Neuronal stem cell (in vitro differentiated cells): ENCODE data around the gene PODN.

Experiments
- DNase-seq: peaks from one replicate; pipeline ENCODE4 v3.0.0-alpha.2; 2013; ENCODE audit warnings: low spot score
- H2AFZ ChIP-seq: one replicate; pipeline ENCODE4 v1.6.1; 2013; ENCODE audit warnings: mild to moderate bottlenecking, low read length, inconsistent platforms
- H2AK5ac ChIP-seq: 2 replicates; pipeline ENCODE4 v1.6.1; 2013; ENCODE audit warnings: low read depth, mild to moderate bottlenecking, inconsistent platforms, low read length, moderate library complexity, mixed read lengths
- H2BK120ac ChIP-seq: 2 replicates; pipeline ENCODE4 v1.6.1; 2013; ENCODE audit warnings: low read depth, mild to moderate bottlenecking, inconsistent platforms, low read length, moderate library complexity, mixed read lengths
- H2BK12ac ChIP-seq: one replicate; pipeline ENCODE4 v1.6.1; 2013; ENCODE audit warnings: low read length, inconsistent platforms
- H2BK15ac ChIP-seq: 2 replicates; pipeline ENCODE4 v1.6.1; 2013; ENCODE audit warnings: mild to moderate bottlenecking, low read length, inconsistent platforms, mixed read lengths
- H2BK5ac ChIP-seq: one replicate; pipeline ENCODE4 v1.6.1; 2013; ENCODE audit warnings: inconsistent platforms, mild to moderate bottlenecking, low read length, moderate library complexity
- H3K14ac ChIP-seq: one replicate; pipeline ENCODE4 v1.6.1; 2013; ENCODE audit warnings: low read length, inconsistent platforms
- H3K18ac ChIP-seq: 2 replicates; pipeline ENCODE4 v1.6.1; 2013; ENCODE audit warnings: low read length, inconsistent platforms
- H3K23ac ChIP-seq: 2 replicates; pipeline ENCODE4 v1.6.1; 2013; ENCODE audit warnings: low read depth, mild to moderate bottlenecking, mixed read lengths, low read length, inconsistent platforms; ENCODE audit not compliant: poor library complexity
- H3K27ac ChIP-seq: replicated peaks from 3 replicates; pipeline ENCODE4 v1.5.1; 2013; ENCODE audit warnings: low read length, inconsistent platforms
- H3K27me3 ChIP-seq, 3 experiments: 2 replicates each; pipeline ENCODE4 v1.6.1; 2013; ENCODE audit warnings: low read length in 3 of 3, mild to moderate bottlenecking in 2 of 3, inconsistent platforms in 1 of 3, low read depth in 1 of 3, mixed read lengths in 1 of 3, moderate library complexity in 1 of 3; ENCODE audit not compliant: control insufficient read depth in 3 of 3, insufficient read depth in 3 of 3
- H3K36me3 ChIP-seq, 2 donors: replicated peaks in 1 of 2; 2 replicates each; pipeline ENCODE4 v1.6.1; 2013; ENCODE audit warnings: low read length in 2 of 2; ENCODE audit not compliant: control insufficient read depth in 2 of 2, insufficient read depth in 2 of 2
- H3K4ac ChIP-seq: 2 replicates; pipeline ENCODE4 v1.6.1; 2013; ENCODE audit warnings: inconsistent platforms, mild to moderate bottlenecking, low read length, moderate library complexity
- H3K4me1 ChIP-seq, 2 donors: 1 replicate in 1 of 2; 2 replicates in 1 of 2; pipeline ENCODE4 v1.6.1; 2013; ENCODE audit warnings: low read length in 2 of 2, low read depth in 1 of 2; ENCODE audit not compliant: control insufficient read depth in 2 of 2, insufficient read depth in 1 of 2
- H3K4me2 ChIP-seq: one replicate; pipeline ENCODE4 v1.6.1; 2013; ENCODE audit warnings: mild to moderate bottlenecking, low read length, inconsistent platforms; ENCODE audit not compliant: insufficient read depth, poor library complexity, severe bottlenecking
- H3K4me3 ChIP-seq, 2 donors: 2 replicates each; pipeline ENCODE4 v1.5.1; 2013; ENCODE audit warnings: low read length in 2 of 2, mild to moderate bottlenecking in 2 of 2, inconsistent platforms in 1 of 2, moderate library complexity in 1 of 2
- H3K79me1 ChIP-seq: one replicate; pipeline ENCODE4 v1.6.1; 2013; ENCODE audit warnings: low read depth, mild to moderate bottlenecking, inconsistent platforms, low read length, moderate library complexity
- H3K9ac ChIP-seq: one replicate; pipeline ENCODE4 v1.6.1; 2013; ENCODE audit warnings: mild to moderate bottlenecking, low read depth, low read length, inconsistent platforms; ENCODE audit not compliant: poor library complexity
- H3K9me3 ChIP-seq, 2 donors: replicated peaks in 1 of 2; 2 replicates each; pipeline versions ENCODE3 to v1.6.1; 2013; ENCODE audit warnings: low read length in 2 of 2, mild to moderate bottlenecking in 2 of 2, inconsistent platforms in 1 of 2, low read depth in 1 of 2, mixed read lengths in 1 of 2, moderate library complexity in 1 of 2; ENCODE audit not compliant: control insufficient read depth in 2 of 2, insufficient read depth in 1 of 2
- H4K8ac ChIP-seq: one replicate; pipeline ENCODE4 v1.6.1; 2013; ENCODE audit warnings: low read depth, mild to moderate bottlenecking, inconsistent platforms, low read length, moderate library complexity
- H4K91ac ChIP-seq: one replicate; pipeline ENCODE4 v1.6.1; 2013; ENCODE audit warnings: low read length, low read depth, mild to moderate bottlenecking, inconsistent platforms; ENCODE audit not compliant: poor library complexity
- WGBS, 2 donors: extraction: QIAGEN DNeasy Blood & Tissue Kit; methylation state at CpG; one replicate each; pipeline ENCODE4 v1.1.7; 2013; ENCODE audit warnings: missing lambda C conversion rate in 2 of 2, mixed read lengths in 1 of 2; ENCODE audit not compliant: insufficient read length in 2 of 2, insufficient replicate concordance in 1 of 2; ENCODE audit errors: extremely low coverage in 2 of 2; 5-methylcytosine and 5-hydroxymethylcytosine counted together

PODN gene

DNA sequence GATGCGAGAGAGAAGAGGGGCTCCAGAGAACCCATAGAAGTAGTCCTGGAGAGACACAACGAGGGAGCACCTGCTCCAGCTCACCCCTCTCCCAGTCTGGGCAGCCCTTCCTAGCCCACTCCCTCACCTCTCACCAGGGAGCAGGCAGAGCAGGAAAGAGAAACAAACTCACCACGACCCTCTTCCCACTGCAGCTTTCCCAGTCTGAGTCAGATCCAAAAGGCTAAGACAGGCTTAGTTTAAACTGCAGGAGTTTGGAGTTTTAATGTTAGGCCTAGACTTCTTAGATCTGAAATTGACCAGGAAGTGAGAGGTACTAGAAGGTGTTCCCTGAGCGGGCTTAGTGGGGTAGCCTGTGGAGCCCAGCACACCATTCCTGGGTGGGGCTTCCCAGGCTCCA is 50.8 kb downstream of the PODN start:
- WGBS, 2 donors = no CpG with 5 or more reads among the region's 4 CpGs

DNA sequence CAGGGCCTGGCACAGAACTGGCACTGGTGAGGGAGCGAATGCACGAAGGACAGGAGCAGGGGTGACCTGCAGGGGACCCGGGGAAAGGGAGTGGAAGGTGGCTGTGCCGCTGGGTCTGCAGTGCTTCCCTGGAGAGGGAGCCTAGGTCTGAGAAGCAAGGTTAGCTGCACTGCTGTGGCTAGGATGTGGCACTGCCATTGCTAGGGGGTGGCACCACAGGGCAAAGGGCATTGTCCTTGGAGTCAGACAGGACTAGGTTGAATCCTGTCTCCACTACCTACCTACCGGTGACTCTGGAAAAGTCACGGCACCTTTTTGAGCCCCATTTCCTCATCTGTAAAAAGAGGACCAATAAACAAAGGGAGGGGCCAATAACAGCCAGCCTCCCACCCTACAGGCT is 52.1 kb downstream of the PODN start:
- Histone ChIP-seq H3K4me1 (peaks cover 7 to 24% of the 10 kb centered on the region in 2 donors), H3K36me3 (no peaks in the 10 kb centered on the region), H3K27me3 (peaks cover 0 to 23% (median 11%) of the 10 kb centered on the region in 3 experiments), H3K14ac (no peak overlapping the region), H2BK12ac (peak overlapping the region; percentile 27), H3K79me1 (peaks cover 3% of the 10 kb centered on the region), H2BK15ac (peak overlapping the region; percentile 75), H4K91ac (no peak overlapping the region), H4K8ac (no peak overlapping the region), H3K9ac (no peak overlapping the region), H3K4ac (no peak overlapping the region), H3K23ac (peak overlapping the region; percentile 56), H3K4me3 (no peak overlapping the region), H2AK5ac (peak overlapping the region; percentile 71), H3K9me3 (no peaks in the 10 kb centered on the region), H2BK120ac (peak overlapping the region; percentile 51), H2AFZ (no peak overlapping the region), H3K4me2 (no peak overlapping the region), H3K27ac (no peak overlapping the region), H3K18ac (peak overlapping the region; percentile 50), H2BK5ac (no peak overlapping the region)
- WGBS, 2 donors = no CpG with 5 or more reads among the region's 6 CpGs
- DNase-seq = no peak

More for the DNA sequence above, 50.8 kb downstream of the PODN start:
- Histone ChIP-seq H3K18ac (no peak overlapping the region), H3K27ac (no peak overlapping the region), H3K9ac (no peak overlapping the region), H3K36me3 (no peaks in the 10 kb centered on the region), H3K4me1 (peaks cover 7 to 25% of the 10 kb centered on the region in 2 donors), H2AK5ac (no peak overlapping the region), H2AFZ (no peak overlapping the region), H2BK12ac (no peak overlapping the region), H3K79me1 (peaks cover 3% of the 10 kb centered on the region), H3K9me3 (no peaks in the 10 kb centered on the region), H2BK15ac (no peak overlapping the region), H3K4me3 (no peak overlapping the region), H2BK120ac (no peak overlapping the region), H4K91ac (no peak overlapping the region), H3K4ac (no peak overlapping the region), H3K27me3 (peaks cover 0 to 26% (median 11%) of the 10 kb centered on the region in 3 experiments), H3K14ac (no peak overlapping the region), H3K4me2 (no peak overlapping the region), H2BK5ac (no peak overlapping the region), H4K8ac (no peak overlapping the region), H3K23ac (no peak overlapping the region)
- DNase-seq = no peak

DNA sequence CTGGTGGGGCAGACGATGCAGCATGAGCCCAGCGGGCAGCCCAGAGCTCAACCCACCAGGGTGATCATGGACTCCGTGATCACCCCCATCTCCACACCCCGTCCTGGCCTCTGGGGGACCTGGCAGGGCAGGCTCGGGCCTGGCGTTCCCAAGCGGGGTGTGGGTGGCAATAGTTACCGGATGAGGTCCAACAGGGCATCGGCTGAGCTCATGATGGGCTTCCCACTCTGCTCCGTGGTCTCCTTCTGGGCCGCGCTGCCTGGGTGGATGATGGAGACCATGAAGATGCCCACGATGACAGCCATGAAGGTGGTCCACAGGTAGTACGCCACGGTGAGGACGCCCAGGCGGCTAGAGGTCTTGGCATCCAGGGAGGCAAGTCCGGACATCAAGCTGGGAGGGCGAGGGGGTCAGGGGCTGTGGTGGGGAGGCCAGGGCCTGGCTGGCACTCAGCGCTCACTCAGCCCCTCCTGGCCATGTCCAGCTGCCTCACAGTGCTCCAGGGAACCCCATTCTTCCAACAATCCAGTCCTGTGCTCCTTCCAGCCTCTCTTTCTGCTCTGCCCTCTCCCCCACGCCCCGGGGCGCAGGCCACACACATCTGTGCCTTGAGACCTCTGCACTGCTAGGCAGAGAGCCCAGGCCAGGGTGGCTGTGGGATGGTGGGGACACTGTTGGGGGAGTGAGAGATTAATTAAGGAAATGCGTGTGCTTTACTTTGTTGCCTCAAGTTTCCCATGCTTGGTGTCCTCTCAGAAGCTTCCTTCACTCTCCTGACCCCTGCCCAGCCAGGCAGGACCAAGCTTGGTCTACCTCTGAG is 52.8 kb downstream of the PODN start:
- no peak overlapping the region for H2AFZ ChIP-seq
- no peak for DNase-seq
- H3K4me3 ChIP-seq = no peak overlapping the region
- H3K18ac ChIP-seq = peak overlapping the region; percentile 73
- no peak overlapping the region for H4K91ac ChIP-seq
- H3K36me3 ChIP-seq = no peaks in the 10 kb centered on the region
- no peak overlapping the region for H3K14ac ChIP-seq
- peak overlapping the region; percentile 51 for H2BK120ac ChIP-seq
- H2AK5ac ChIP-seq = peak overlapping the region; percentile 71
- H3K23ac ChIP-seq = peak overlapping the region; percentile 40
- H3K4me1 ChIP-seq = peaks cover 7 to 25% of the 10 kb centered on the region in 2 donors
- H3K4me2 ChIP-seq = no peak overlapping the region
- H3K4ac ChIP-seq = peak overlapping the region; percentile 15
- H2BK15ac ChIP-seq = peak overlapping the region; percentile 75
- no peaks in the 10 kb centered on the region for H3K9me3 ChIP-seq
- H3K9ac ChIP-seq = peak overlapping the region; percentile 72
- H2BK5ac ChIP-seq = no peak overlapping the region
- WGBS, 2 donors = no CpG with 5 or more reads among the region's 24 CpGs
- H2BK12ac ChIP-seq = peak overlapping the region; percentile 31
- H4K8ac ChIP-seq = no peak overlapping the region
- peaks cover 3% of the 10 kb centered on the region for H3K79me1 ChIP-seq
- no peak overlapping the region for H3K27ac ChIP-seq
- peaks cover 0 to 26% (median 11%) of the 10 kb centered on the region in 3 experiments for H3K27me3 ChIP-seq
